ENCODE results near the gene FDPS.

GRCh38 chr1:155269381-155269780, 39.3 kb upstream of the FDPS start:
- TF ChIP-seq CTCF (IDR thresholded peaks at IDR 0.05; ENCODE audit: low read depth, low read length, poor library complexity, severe bottlenecking): no peak
- no peak for TF ChIP-seq EZH2phosphoT487 (IDR thresholded peaks at IDR 0.05; ENCODE audit: borderline replicate concordance, low read length)
